SK-N-SH treated with all-trans-retinoic acid at 6 μM for 48 hours (cell line): ENCODE results near the gene PROK1.

Source experiments
- CSDC2 ChIP-seq: fragments of 250-450 bp; sonication (Bioruptor Pico); IDR thresholded peaks from 2 replicates; pipeline ENCODE4 v1.5.0; 2020; ENCODE audit warnings: mild to moderate bottlenecking, moderate library complexity
- RARB ChIP-seq: fragments of 250-450 bp; sonication (Bioruptor Pico); IDR thresholded peaks from 2 replicates; pipeline ENCODE4 v1.8.0; 2021; ENCODE audit warnings: mild to moderate bottlenecking, moderate library complexity
- TOX ChIP-seq: fragments of 250-450 bp; sonication (Bioruptor Pico); IDR thresholded peaks from 2 replicates; pipeline ENCODE4 v1.8.0; 2021; ENCODE audit warnings: mild to moderate bottlenecking, moderate library complexity, borderline replicate concordance
- ZFP3 ChIP-seq: fragments of 250-450 bp; sonication (Bioruptor Pico); IDR thresholded peaks from 2 replicates; pipeline ENCODE4 v1.5.0; 2020; ENCODE audit warnings: mild to moderate bottlenecking, moderate library complexity
- ZNF565 ChIP-seq: fragments of 450-650 bp; formaldehyde crosslinking; conservative IDR thresholded peaks from 2 replicates; pipeline ENCODE4 v1.5.0; 2020; ENCODE audit warnings: low read depth, mild to moderate bottlenecking, moderate library complexity

DNA sequence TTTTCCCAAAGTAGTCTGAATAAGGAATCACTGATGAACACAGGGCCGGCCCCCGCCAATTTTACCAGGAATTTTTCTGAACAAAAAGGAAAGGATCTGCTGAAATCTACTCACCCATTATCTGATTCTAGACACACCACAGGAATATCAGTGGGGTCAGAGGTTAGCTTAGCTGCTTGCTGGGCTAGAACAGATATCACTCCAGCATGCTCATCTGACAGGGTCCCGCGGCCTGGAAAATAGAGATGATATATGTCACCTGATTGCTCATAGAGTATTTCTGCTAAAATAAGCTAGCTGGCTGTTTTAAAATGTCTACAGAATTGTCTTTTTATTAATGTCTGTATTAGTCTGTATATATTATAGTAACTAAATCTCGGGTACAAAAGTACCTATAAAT is 47.1 kb upstream of the PROK1 start:
- TF ChIP-seq ZNF565 (no peak), TOX (CRISPR knock-in tag) (no peak), ZFP3 (no peak), CSDC2 (CRISPR knock-in tag) (no peak), RARB (CRISPR knock-in tag) (no peak)
